Prostate gland (tissue), 2 donors: ENCODE results near the gene CTNND2. TPM values are rescaled to one million over a fixed set of nuclear protein-coding genes. Genes with fewer than 3 reads are reported as not detected.
A peak's percentile ranks its signal among the peaks of the same experiment; 100 is the strongest.

ENCODE experiments used
- DNase-seq: peaks from one replicate; pipeline ENCODE4 v3.0.0-alpha.2; 2019; ENCODE audit warnings: low spot score
- H3K27ac ChIP-seq, 2 donors: fragments of 200-600 bp; sonication (generic); 2 replicates each; pipeline ENCODE4 v1.5.1; 2017 to 2019
- H3K27me3 ChIP-seq: fragments of 200-600 bp; sonication (generic); replicated peaks from 2 replicates; pipeline ENCODE4 v1.5.1; 2019; ENCODE audit not compliant: insufficient read depth
- H3K36me3 ChIP-seq, 2 donors: fragments of 200-600 bp; sonication (generic); 1 replicate in 1 of 2; 2 replicates in 1 of 2; pipeline versions ENCODE4 v1.5.1 to v1.8.1; 2017 to 2019
- H3K4me1 ChIP-seq: fragments of 200-600 bp; sonication (generic); replicated peaks from 2 replicates; pipeline ENCODE4 v1.5.1; 2019
- H3K4me3 ChIP-seq, 2 donors: fragments of 200-600 bp; sonication (generic); 2 replicates each; pipeline ENCODE4 v1.5.1; 2017 to 2019
- H3K9me3 ChIP-seq: fragments of 200-600 bp; sonication (generic); 2 replicates; pipeline ENCODE4 v1.5.1; 2017
- CTCF ChIP-seq, 4 experiments: fragments of 200-600 bp in 2 of 4; fragments of 450-650 bp in 2 of 4; sonication (generic) in 2 of 4; IDR thresholded peaks; 1 replicate in 3 of 4; 2 replicates in 1 of 4; pipeline ENCODE4 v1.5.1; 2016 to 2019; ENCODE audit warnings: antibody characterized with exemption in 4 of 4, mild to moderate bottlenecking in 2 of 4, moderate library complexity in 2 of 4
- POLR2A ChIP-seq: fragments of 450-650 bp; IDR thresholded peaks from one replicate; pipeline ENCODE4 v1.6.1; 2016; ENCODE audit warnings: antibody characterized with exemption, mild to moderate bottlenecking
- POLR2AphosphoS5 ChIP-seq: sonication (generic); formaldehyde crosslinking; IDR thresholded peaks from one replicate; pipeline ENCODE4 v1.6.1; 2017; ENCODE audit warnings: antibody characterized with exemption
- WGBS: methylation state at CpG from one replicate; pipeline ENCODE4 v1.1.5; 2018; 5-methylcytosine and 5-hydroxymethylcytosine counted together
- intact Hi-C: fragments of 100-400 bp; cut with DNase I; formaldehyde crosslinking; loops from one replicate; pipeline ENCODE4 v1.14.2; 2022
- total RNA-seq, 2 donors: library from RNA; depleted of rRNA; stranded (reverse); fragments of >200 nt; gene quantifications; one replicate each; pipeline ENCODE4 v1.1.0, GENCODE V29; 2016

The CTNND2 gene
- total RNA-seq, 2 donors from 2014 or later: 5.5 to 11.2 TPM

GRCh38 chr5:10989577-10990263 lies 914.5 kb downstream of the CTNND2 start:
- H3K27ac ChIP-seq: no peak overlapping the region
- intact Hi-C loops: no loop called here
- no peak overlapping the region for H3K4me3 ChIP-seq
- WGBS: 58% methylated on average over 6 of the region's 6 CpGs
- no peaks in the 10 kb centered on the region for H3K9me3 ChIP-seq
- no peaks in the 10 kb centered on the region for H3K36me3 ChIP-seq
- no peak for DNase-seq
- no peaks in the 10 kb centered on the region for H3K27me3 ChIP-seq
- TF ChIP-seq CTCF (IDR thresholded peaks at IDR 0.05): no peak
- TF ChIP-seq POLR2A: no peak
- no peak for TF ChIP-seq POLR2AphosphoS5
- no peaks in the 10 kb centered on the region for H3K4me1 ChIP-seq

GRCh38 chr5:10988622-10989021 lies 915.6 kb downstream of the CTNND2 start:
- no peak for TF ChIP-seq POLR2AphosphoS5
- no peak for TF ChIP-seq POLR2A
- no peak for TF ChIP-seq CTCF (IDR thresholded peaks at IDR 0.05)
- no peaks in the 10 kb centered on the region for H3K27me3 ChIP-seq
- H3K9me3 ChIP-seq: no peaks in the 10 kb centered on the region
- no peaks in the 10 kb centered on the region for H3K4me1 ChIP-seq
- intact Hi-C loops: no loop called here
- no peaks in the 10 kb centered on the region for H3K36me3 ChIP-seq
- H3K27ac ChIP-seq: no peak overlapping the region
- no peak overlapping the region for H3K4me3 ChIP-seq
- DNase-seq: no peak
- WGBS: 32% methylated on average over 2 of the region's 2 CpGs

GRCh38 chr5:10987925-10988504 lies 916.2 kb downstream of the CTNND2 start:
- 14% methylated on average over 17 of the region's 17 CpGs for WGBS
- TF ChIP-seq CTCF (IDR thresholded peaks at IDR 0.05) (peak; percentile 15 to 60 (median 57)), POLR2AphosphoS5 (no peak), POLR2A (no peak)

GRCh38 chr5:10987276-10987924 lies 916.8 kb downstream of the CTNND2 start:
- H3K4me1 ChIP-seq: no peaks in the 10 kb centered on the region
- TF ChIP-seq POLR2AphosphoS5 (no peak), CTCF (IDR thresholded peaks at IDR 0.05) (no peak), POLR2A (no peak)
- H3K36me3 ChIP-seq: no peaks in the 10 kb centered on the region
- H3K9me3 ChIP-seq: no peaks in the 10 kb centered on the region
- 65% methylated on average over 8 of the region's 8 CpGs for WGBS
- no peak overlapping the region for H3K27ac ChIP-seq
- no peak for DNase-seq
- no peaks in the 10 kb centered on the region for H3K27me3 ChIP-seq
- intact Hi-C loops: no loop called here
- no peak overlapping the region for H3K4me3 ChIP-seq

More at GRCh38 chr5:10987925-10988504, 916.2 kb downstream of the CTNND2 start:
- Histone ChIP-seq H3K4me1 (no peaks in the 10 kb centered on the region), H3K9me3 (no peaks in the 10 kb centered on the region), H3K36me3 (no peaks in the 10 kb centered on the region), H3K27me3 (no peaks in the 10 kb centered on the region), H3K4me3 (no peak overlapping the region), H3K27ac (no peak overlapping the region)
- peak; percentile 37 for DNase-seq
- intact Hi-C loops: no loop called here
